Osteoblast (primary cell): ENCODE results near the gene LCE1C. TPM values are rescaled to one million over a fixed set of nuclear protein-coding genes. Genes with fewer than 3 reads are reported as not detected.

Source experiments
- DNase-seq: peaks from one replicate; pipeline ENCODE4 v3.0.0; 2011; ENCODE audit warnings: low spot score, mixed read lengths; ENCODE audit not compliant: insufficient read length; ENCODE audit errors: missing footprints
- H2AFZ ChIP-seq: 2 replicates; pipeline ENCODE4 v1.6.0; 2011; ENCODE audit warnings: mild to moderate bottlenecking, low read length
- H3K27ac ChIP-seq: 2 replicates; pipeline ENCODE4 v1.5.1; 2011; ENCODE audit warnings: mild to moderate bottlenecking, low read depth, low read length, moderate library complexity
- H3K27me3 ChIP-seq: 2 replicates; pipeline ENCODE4 v1.6.0; 2012; ENCODE audit warnings: mild to moderate bottlenecking, control low read depth, inconsistent platforms, low read length, moderate library complexity; ENCODE audit not compliant: insufficient read depth
- H3K36me3 ChIP-seq: 2 replicates; pipeline ENCODE4 v1.5.1; 2011; ENCODE audit warnings: mild to moderate bottlenecking, low read length, control low read depth, moderate library complexity; ENCODE audit not compliant: insufficient read depth
- H3K4me1 ChIP-seq: 2 replicates; pipeline ENCODE4 v1.5.1; 2011; ENCODE audit warnings: mild to moderate bottlenecking, low read length, control low read depth, moderate library complexity; ENCODE audit not compliant: insufficient read depth
- H3K4me2 ChIP-seq: 2 replicates; pipeline ENCODE4 v1.6.0; 2011; ENCODE audit warnings: mild to moderate bottlenecking, low read length; ENCODE audit not compliant: insufficient read depth
- H3K4me3 ChIP-seq: fragments of 200-600 bp; sonication (generic); 3 replicates; pipeline ENCODE4 v1.5.1; 2012; ENCODE audit warnings: mild to moderate bottlenecking, low read length, inconsistent platforms; ENCODE audit not compliant: insufficient read depth
- H3K79me2 ChIP-seq: 2 replicates; pipeline ENCODE4 v1.6.0; 2012; ENCODE audit warnings: mild to moderate bottlenecking, low read length, control low read depth, inconsistent platforms; ENCODE audit not compliant: insufficient read depth
- H3K9me3 ChIP-seq: 2 replicates; pipeline ENCODE4 v1.5.1; 2011; ENCODE audit warnings: low read depth, low read length, control low read depth
- H4K20me1 ChIP-seq: 2 replicates; pipeline ENCODE4 v1.6.0; 2012; ENCODE audit warnings: mild to moderate bottlenecking, low read length, control low read depth; ENCODE audit not compliant: insufficient read depth
- total RNA-seq: library from RNA; depleted of rRNA; stranded (reverse); fragments of >200 nt; gene quantifications from 2 replicates; pipeline ENCODE4 v1.2.3, GENCODE V29; 2012
- TF ChIP-seq, protein P1 (sequence below): IDR thresholded peaks from 2 replicates; pipeline ENCODE4 v1.5.1; 2011; ENCODE audit warnings: mild to moderate bottlenecking, low read depth, low read length, moderate library complexity; ENCODE audit errors: extremely low read depth

The LCE1C gene
- total RNA-seq, 1 donor = not detected

DNA sequence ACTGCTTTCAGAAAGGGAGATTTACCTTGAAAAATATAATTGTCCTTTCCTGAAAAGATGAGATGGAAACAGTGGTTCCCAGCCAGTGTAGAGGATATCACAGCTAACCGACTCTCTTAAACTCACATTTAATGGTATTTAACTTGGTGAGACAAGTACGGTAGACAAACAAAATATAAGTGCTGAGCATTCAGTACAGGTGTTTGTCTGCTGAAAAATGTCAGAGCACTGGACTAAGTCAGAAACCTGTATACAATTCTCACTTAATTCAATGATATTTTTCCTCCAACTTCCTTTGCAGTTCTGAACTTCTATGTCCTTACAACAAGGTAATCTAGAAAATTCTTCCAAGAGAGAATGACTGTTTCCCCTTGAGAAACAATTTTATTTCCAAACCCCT lies 5.2 kb upstream of the LCE1C start, which contains the start of gene LCE1B:
Gene LCE1B (plus strand): TSS at position 301 of the 400 bp plus-strand sequence. CDS start 476 bp downstream, outside the sequence.
- H2AFZ ChIP-seq = no peak within 1 kb of the TSS
- H3K4me2 ChIP-seq = no peak within 1 kb of the TSS
- H3K4me1 ChIP-seq = no peaks in the 10 kb centered on the region
- H3K4me3 ChIP-seq = no peak within 1 kb of the TSS
- no peaks in the 10 kb centered on the region for H3K9me3 ChIP-seq
- TF ChIP-seq, protein P1, sequence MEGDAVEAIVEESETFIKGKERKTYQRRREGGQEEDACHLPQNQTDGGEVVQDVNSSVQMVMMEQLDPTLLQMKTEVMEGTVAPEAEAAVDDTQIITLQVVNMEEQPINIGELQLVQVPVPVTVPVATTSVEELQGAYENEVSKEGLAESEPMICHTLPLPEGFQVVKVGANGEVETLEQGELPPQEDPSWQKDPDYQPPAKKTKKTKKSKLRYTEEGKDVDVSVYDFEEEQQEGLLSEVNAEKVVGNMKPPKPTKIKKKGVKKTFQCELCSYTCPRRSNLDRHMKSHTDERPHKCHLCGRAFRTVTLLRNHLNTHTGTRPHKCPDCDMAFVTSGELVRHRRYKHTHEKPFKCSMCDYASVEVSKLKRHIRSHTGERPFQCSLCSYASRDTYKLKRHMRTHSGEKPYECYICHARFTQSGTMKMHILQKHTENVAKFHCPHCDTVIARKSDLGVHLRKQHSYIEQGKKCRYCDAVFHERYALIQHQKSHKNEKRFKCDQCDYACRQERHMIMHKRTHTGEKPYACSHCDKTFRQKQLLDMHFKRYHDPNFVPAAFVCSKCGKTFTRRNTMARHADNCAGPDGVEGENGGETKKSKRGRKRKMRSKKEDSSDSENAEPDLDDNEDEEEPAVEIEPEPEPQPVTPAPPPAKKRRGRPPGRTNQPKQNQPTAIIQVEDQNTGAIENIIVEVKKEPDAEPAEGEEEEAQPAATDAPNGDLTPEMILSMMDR = no peak
- no peak within 1 kb of the TSS for H3K27ac ChIP-seq
- no peaks in the 10 kb centered on the region for H3K27me3 ChIP-seq
- H4K20me1 ChIP-seq = no peaks in the 10 kb centered on the region
- H3K36me3 ChIP-seq = no peaks in the 10 kb centered on the region
- no peaks in the 10 kb centered on the region for H3K79me2 ChIP-seq
- no peak for DNase-seq

DNA sequence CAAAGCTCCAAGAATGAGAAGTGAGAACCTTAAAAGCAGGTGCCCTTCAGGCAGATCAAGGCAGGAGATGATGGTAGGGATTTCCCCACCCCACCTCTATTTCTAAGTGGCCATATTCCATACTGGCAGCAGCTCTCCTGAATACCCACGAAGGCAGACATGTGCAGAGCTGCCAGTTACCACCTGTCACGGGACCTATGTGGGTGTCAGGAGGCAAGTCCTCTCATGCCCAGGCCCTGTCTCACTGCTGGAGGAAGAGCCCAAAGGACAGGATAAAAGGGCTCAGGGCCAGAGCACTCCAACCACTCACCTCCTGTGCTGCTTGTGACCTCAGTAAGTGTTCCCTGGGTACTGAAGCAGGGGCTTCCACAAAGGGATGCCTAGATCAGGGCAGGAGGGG lies 4.6 kb upstream of the LCE1C start:
- Histone ChIP-seq H2AFZ (no peak overlapping the region), H3K9me3 (no peaks in the 10 kb centered on the region), H3K4me1 (no peaks in the 10 kb centered on the region), H4K20me1 (no peaks in the 10 kb centered on the region), H3K27ac (no peak overlapping the region), H3K4me2 (no peak overlapping the region), H3K36me3 (no peaks in the 10 kb centered on the region), H3K4me3 (no peak overlapping the region), H3K79me2 (no peaks in the 10 kb centered on the region), H3K27me3 (no peaks in the 10 kb centered on the region)
- TF ChIP-seq, protein P1 = no peak
- DNase-seq = no peak

DNA sequence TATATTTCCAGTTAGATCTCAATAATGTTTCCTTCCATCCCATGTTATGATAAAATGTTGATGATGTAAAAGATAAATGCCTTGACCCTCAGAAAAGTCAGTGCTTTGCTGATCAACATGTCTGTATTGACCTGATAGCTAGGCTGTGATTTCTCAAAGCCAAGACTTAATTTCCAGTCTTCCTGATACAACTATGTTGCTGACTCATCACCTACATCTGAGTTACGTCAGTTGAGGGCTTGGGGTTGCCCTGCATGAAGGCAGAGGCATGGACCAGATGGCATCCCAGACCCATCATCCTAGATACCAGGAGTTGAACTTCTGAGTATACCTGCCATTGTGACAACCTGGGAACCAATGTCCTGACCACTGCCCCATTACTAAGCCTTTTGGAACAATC lies 5.1 kb downstream of the LCE1C start:
- no peak for DNase-seq
- Histone ChIP-seq H4K20me1 (no peaks in the 10 kb centered on the region), H2AFZ (no peak overlapping the region), H3K9me3 (no peaks in the 10 kb centered on the region), H3K79me2 (no peaks in the 10 kb centered on the region), H3K27me3 (no peaks in the 10 kb centered on the region), H3K4me2 (no peak overlapping the region), H3K36me3 (no peaks in the 10 kb centered on the region), H3K4me3 (no peak overlapping the region), H3K27ac (no peak overlapping the region), H3K4me1 (no peaks in the 10 kb centered on the region)
- TF ChIP-seq, protein P1 = no peak

DNA sequence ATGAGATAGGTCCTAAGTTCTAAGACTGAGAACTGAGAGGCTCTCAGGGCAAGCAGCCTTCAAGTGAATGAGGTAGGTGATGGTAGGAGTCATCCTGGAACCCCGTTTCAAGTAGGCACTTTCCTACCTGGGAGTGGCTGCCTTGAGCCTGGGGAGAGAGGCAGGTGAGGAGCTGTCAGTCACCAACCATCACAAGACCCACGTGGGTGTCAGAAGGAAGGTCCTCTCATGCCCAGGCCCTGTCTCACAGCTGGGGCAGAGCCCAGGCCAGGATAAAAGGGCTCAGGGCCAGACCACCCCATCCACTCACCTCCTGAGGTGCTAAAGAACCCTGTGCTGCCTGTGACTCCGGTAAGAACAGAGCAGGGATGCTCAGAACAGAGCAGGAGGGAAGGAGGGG lies 10.0 kb downstream of the LCE1C start, which contains the start of gene LCE1D:
Gene LCE1D (plus strand): TSS at position 301 of the 400 bp plus-strand sequence. CDS start 1,074 bp downstream, outside the sequence.
- H3K9me3 ChIP-seq = no peaks in the 10 kb centered on the region
- TF ChIP-seq, protein P1 = no peak
- no peaks in the 10 kb centered on the region for H3K4me1 ChIP-seq
- no peak for DNase-seq
- no peak within 1 kb of the TSS for H2AFZ ChIP-seq
- no peaks in the 10 kb centered on the region for H3K36me3 ChIP-seq
- no peaks in the 10 kb centered on the region for H4K20me1 ChIP-seq
- H3K79me2 ChIP-seq = no peaks in the 10 kb centered on the region
- H3K4me2 ChIP-seq = no peak within 1 kb of the TSS
- H3K27ac ChIP-seq = no peak within 1 kb of the TSS
- no peaks in the 10 kb centered on the region for H3K27me3 ChIP-seq
- H3K4me3 ChIP-seq = no peak within 1 kb of the TSS
